Measurements from ENCODE around the gene TRUB1.

Gene TRUB1

DNA sequence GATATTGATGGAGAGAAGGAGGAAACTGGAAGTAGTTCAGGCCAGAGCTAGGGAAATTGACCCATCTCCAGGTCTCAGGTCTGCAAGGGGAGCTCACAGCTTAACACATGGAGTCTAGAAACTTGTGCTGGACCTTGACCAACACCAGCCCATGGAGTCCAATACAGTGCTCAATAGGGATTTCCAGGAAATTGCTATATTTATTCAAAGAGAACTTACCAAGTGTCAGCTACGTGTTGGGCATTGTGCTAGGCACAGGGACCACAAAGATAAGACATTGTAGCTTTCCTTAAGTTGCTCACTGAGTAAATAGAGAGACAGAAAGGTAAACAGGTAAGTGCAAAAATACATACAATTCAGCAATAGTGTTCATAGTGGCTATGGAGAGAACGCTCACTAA lies 82.5 kb downstream of the TRUB1 start:
- no peak for TF ChIP-seq CTCF (IDR thresholded peaks at IDR 0.05; ENCODE audit: low read depth, low read length)
- no peak overlapping the region for H3K4me3 ChIP-seq (replicated peaks in 1 of 2; ENCODE audit: low read depth in 2 of 2, low read length in 2 of 2)
- DNase-seq (ENCODE audit: low read depth in 2 of 2) = no peak

DNA sequence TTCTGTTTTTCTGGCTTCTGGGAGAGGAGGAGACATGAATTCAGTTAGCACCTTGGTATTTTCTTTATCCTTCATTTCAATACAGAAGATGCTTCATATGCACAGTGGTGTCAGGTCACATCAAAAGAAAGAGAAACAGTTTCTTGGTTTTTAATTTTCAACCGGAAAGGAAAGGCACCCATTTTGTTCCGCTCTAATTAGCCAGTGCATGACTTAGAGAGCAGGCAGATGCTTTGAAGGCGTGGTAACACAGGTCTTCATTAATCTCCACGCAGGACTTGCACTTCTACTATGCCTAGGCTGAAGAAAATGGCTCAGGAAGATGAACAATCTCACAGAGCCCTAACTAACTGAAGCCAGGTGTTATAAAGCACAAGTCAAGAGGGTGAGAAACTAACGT lies 84.7 kb downstream of the TRUB1 start:
- DNase-seq (ENCODE audit: low read depth in 2 of 2) = no peak
- no peak overlapping the region for H3K4me3 ChIP-seq (replicated peaks in 1 of 2; ENCODE audit: low read depth in 2 of 2, low read length in 2 of 2)
- no peak for TF ChIP-seq CTCF (IDR thresholded peaks at IDR 0.05; ENCODE audit: low read depth, low read length)

- no peak for DNase-seq (ENCODE audit: low read depth in 2 of 2)
- no peak overlapping the region for H3K4me3 ChIP-seq (replicated peaks in 1 of 2; ENCODE audit: low read depth in 2 of 2, low read length in 2 of 2)
- no peak for TF ChIP-seq CTCF (IDR thresholded peaks at IDR 0.05; ENCODE audit: low read depth, low read length)
Measured at GRCh38 chr10:115023715-115024114, 85.7 kb downstream of the TRUB1 start.

DNA sequence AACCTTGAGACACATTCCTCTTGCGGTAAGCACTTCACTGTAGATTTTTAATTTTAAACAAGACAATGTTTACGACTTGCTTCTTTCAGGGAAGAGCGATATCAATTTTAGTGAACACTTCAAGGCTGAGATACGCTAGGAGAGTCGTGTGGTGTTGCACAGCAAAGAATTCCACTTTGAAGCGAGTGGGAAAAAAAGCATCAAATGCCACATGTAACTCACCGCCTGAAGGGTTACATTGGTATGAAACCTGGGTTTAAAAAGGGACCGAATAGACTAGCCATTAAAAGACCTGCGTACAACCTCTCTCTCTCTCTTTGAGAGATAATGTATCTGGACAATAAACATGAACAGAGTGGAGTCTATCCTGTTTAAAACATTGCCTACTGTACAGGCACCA lies 86.4 kb downstream of the TRUB1 start:
- DNase-seq (ENCODE audit: low read depth in 2 of 2) = no peak
- no peak for TF ChIP-seq CTCF (IDR thresholded peaks at IDR 0.05; ENCODE audit: low read depth, low read length)
- no peak overlapping the region for H3K4me3 ChIP-seq (replicated peaks in 1 of 2; ENCODE audit: low read depth in 2 of 2, low read length in 2 of 2)

- no peak overlapping the region for H3K4me3 ChIP-seq (replicated peaks in 1 of 2; ENCODE audit: low read depth in 2 of 2, low read length in 2 of 2)
- no peak for TF ChIP-seq CTCF (IDR thresholded peaks at IDR 0.05; ENCODE audit: low read depth, low read length)
- DNase-seq (ENCODE audit: low read depth in 2 of 2) = no peak
Measured at GRCh38 chr10:115026056-115026745, 88.2 kb downstream of the TRUB1 start.

- no peak for DNase-seq (ENCODE audit: low read depth in 2 of 2)
- TF ChIP-seq CTCF (IDR thresholded peaks at IDR 0.05; ENCODE audit: low read depth, low read length) = no peak
- H3K4me3 ChIP-seq (replicated peaks in 1 of 2; ENCODE audit: low read depth in 2 of 2, low read length in 2 of 2) = no peak overlapping the region
Measured at GRCh38 chr10:115026746-115027140, 88.7 kb downstream of the TRUB1 start.
